Measurements from ENCODE around the gene GALM. TPM values are rescaled to one million over a fixed set of nuclear protein-coding genes. Genes with fewer than 3 reads are reported as not detected.
"Not testable (repeated sequence)": the region's sequence is repeated elsewhere in the genome, so short reads cannot be mapped to it uniquely, and the experiment has no call there.

The GALM gene
- total RNA-seq, 2 donors from 2014 or later = 16.1 to 45.0 TPM

DNA sequence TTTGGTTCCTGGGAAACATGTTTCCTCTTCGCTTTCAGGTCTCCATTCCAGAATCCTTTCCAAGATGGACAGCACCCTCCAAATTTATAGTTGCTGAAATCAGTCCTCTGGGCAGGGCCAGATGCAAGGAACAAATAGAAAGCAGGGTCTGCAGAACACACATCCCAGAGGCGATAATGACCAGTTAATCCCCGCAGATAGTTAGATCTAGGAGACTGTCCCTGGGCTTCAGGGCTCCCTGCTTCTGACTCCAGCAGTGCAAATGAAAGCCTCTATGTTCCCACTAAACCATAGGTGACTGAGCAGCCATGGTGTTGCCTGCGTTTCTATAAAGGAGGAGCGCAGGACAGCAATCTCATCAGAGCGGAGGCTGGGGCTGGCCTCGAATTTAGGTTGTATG, 46.5 kb downstream of the GALM start:
- Mint-ChIP-seq H3K9me3 (peaks cover 0 to 5% of the 10 kb centered on the region in 2 donors), H3K27ac (no peak overlapping the region), H3K36me3 (peaks cover 11 to 34% of the 10 kb centered on the region in 2 donors)
- DNase-seq (ENCODE audit: low spot score in 2 of 2) = peak in 1 of 2 donors; percentile 35
- ATAC-seq = no peak

DNA sequence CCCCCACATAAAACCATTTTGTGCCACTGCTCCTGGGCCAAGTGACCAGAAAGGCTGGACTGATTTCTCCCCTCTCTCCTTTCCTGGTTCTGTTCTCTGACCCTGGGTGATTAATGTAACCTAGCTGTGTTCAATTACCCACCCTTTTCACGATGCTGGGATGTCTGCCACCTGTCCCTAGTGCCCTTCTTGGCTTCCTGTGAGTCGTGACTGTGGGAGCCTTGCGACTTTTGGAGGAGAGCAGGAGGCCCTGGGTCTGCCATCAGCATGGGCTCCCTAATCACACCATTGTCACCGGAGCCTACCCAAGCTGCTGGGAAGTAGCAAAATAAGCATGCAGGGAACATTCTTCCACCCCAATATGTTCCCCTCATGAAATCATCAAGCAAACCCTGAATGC, 47.0 kb downstream of the GALM start:
- peak in 1 of 2 donors; percentile 26 for DNase-seq (ENCODE audit: low spot score in 2 of 2)
- peak overlapping the region in 1 of 2 donors; percentile 11 for H3K27ac Mint-ChIP-seq
- H3K9me3 Mint-ChIP-seq = peaks cover 0 to 5% of the 10 kb centered on the region in 2 donors
- no peak for ATAC-seq
- H3K36me3 Mint-ChIP-seq = peaks cover 11 to 33% of the 10 kb centered on the region in 2 donors

DNA sequence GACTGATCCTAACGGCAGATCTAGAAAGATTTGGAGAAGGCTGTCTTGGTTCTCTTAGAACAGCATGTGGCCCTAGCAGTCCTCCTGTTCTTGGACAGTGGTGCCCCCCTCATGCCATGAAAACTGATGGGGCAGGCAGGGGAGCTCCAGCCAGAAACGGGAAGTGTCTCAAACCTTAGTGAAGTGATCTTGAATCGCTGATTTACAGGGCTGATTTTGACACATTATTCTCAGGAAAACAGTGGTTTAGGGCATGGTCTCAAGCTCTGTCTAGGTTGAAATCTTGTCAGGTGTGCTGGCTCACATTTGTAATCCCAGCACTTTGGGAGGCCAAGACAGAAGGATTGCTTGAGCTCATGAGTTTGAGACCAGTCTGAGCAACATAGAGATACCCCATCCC, 47.4 kb downstream of the GALM start:
- peak overlapping the region in 1 of 2 donors; percentile 11 for H3K27ac Mint-ChIP-seq
- H3K36me3 Mint-ChIP-seq = peaks cover 11 to 35% of the 10 kb centered on the region in 2 donors
- no peak for ATAC-seq
- peaks cover 0 to 5% of the 10 kb centered on the region in 2 donors for H3K9me3 Mint-ChIP-seq
- peak in 1 of 2 donors; percentile 33 for DNase-seq (ENCODE audit: low spot score in 2 of 2)

DNA sequence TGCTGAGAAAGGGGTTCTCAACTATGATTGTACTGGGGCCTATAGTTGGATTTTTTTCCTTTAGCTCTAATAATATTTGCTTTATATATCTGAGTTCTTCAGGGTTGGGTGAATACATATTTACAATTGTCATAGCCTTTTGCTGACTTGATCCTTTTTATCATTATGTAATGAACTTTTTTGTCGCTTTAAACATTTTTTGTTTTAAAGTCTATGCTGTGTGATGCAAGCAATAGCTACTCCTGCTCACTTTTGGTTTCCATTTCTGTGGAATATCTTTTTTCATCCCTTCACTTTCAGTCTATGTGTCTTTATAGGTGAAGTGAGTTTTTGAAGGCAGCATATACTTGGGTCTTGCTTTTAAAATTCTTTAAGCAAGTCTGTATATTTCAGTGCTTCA, 49.0 kb downstream of the GALM start:
- ATAC-seq = peak in 1 of 2 donors; percentile 40
- not testable (repeated sequence) for H3K9me3 Mint-ChIP-seq; DNase-seq (ENCODE audit: low spot score in 2 of 2)
- Mint-ChIP-seq H3K27ac (peak overlapping the region in 1 of 2 donors; percentile 44), H3K36me3 (peaks cover 11 to 42% of the 10 kb centered on the region in 2 donors)

DNA sequence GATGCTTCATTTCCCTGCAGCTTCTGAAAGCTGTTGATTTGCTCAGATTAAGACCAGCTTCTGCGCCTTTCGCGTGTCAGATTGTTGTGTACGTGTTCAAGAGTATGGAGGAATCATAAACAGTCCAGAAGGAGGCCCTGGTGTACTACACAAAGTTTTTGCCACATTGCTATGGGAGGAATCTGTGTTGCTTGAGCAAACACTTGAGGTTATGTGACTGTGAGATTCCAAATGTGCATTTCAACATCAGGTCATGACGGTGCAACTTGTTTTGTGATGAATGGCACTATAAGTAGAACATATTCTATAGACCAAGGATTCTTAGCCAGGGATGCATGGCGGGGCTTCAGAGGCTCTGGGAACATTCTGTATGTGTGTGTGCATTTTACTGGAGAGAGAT, 50.3 kb downstream of the GALM start:
- H3K9me3 Mint-ChIP-seq = peaks cover 7 to 8% of the 10 kb centered on the region in 2 donors
- DNase-seq (ENCODE audit: low spot score in 2 of 2) = no peak
- ATAC-seq = no peak
- H3K27ac Mint-ChIP-seq = peak overlapping the region in 1 of 2 donors; percentile 48
- H3K36me3 Mint-ChIP-seq = peaks cover 18 to 47% of the 10 kb centered on the region in 2 donors

DNA sequence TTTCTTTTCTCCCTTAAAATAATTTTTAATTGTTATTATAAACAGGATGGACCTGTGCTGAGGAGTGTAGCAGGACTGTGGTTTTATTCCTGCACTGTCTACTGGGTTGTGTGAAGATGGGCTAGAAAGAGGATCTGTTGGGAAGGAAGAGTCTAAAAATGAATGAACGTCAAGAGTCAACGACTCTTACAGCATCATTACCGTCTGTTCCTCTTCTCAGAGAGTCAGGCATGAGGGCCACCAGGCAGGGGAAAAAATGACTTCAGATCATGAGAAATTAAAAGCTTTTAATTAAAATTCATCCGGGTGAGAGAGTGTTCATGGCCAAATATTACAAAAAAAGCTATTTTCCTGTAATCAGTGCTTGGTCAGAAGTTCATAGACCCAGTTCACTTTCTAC, 52.7 kb downstream of the GALM start:
- DNase-seq (ENCODE audit: low spot score in 2 of 2) = no peak
- no peak overlapping the region for H3K27ac Mint-ChIP-seq
- H3K9me3 Mint-ChIP-seq = peaks cover 3 to 7% of the 10 kb centered on the region in 2 donors
- ATAC-seq = no peak
- peaks cover 7 to 40% of the 10 kb centered on the region in 2 donors for H3K36me3 Mint-ChIP-seq

DNA sequence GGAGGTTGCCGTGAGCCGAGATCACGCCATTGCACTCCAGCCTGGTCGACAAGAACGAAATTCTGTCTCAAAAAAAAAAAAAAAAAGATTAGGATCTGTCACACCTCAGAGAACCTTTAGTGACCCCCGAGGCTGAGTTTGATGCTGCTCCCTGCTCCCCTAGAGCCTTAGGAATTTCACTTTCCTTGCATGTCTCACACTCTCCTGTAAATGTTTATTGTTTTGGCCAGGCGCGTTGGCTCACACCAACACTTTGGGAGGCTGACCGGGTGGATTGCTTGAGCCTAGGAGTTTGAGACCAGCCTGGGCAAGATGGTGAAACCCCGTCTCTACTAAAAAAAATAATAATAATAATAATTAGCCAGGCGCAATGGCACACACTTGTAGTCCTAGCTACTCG, 53.8 kb downstream of the GALM start:
- H3K9me3 Mint-ChIP-seq = peaks cover 3 to 7% of the 10 kb centered on the region in 2 donors
- DNase-seq (ENCODE audit: low spot score in 2 of 2) (peak in 1 of 2 donors; percentile 23), ATAC-seq (no peak)
- no peak overlapping the region for H3K27ac Mint-ChIP-seq
- H3K36me3 Mint-ChIP-seq = peaks cover 7 to 35% of the 10 kb centered on the region in 2 donors

DNA sequence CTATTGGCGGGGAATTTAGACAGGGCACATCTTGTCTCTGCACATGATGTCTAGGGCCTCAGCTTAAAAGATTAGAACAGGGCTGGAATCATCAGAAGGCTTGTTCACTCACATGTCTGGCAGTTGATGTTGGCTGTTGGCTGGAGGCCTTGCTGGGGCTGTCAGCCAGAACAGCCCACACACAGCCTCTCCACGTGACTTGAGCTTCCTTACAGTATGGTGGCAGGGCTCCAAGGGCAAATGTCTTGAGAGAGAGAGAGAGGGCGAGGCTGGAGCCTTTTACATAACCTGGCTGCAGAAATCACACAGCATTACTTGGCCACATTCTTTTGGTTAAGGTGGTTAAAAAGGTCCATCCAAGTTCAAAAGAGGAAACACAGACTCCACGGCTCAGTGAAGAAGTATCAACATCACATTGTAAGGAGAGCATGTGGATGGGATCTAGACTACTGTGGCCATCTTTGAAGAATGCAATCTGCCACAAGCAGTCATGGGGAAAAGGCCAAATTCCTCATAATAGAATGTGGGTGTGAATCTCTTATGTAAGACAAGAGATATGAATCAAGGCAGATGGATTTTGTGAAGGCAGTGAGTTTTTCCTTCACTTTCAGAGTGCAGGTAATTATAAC, 54.8 kb downstream of the GALM start:
- peaks cover 7 to 27% of the 10 kb centered on the region in 2 donors for H3K36me3 Mint-ChIP-seq
- ATAC-seq = no peak

DNA sequence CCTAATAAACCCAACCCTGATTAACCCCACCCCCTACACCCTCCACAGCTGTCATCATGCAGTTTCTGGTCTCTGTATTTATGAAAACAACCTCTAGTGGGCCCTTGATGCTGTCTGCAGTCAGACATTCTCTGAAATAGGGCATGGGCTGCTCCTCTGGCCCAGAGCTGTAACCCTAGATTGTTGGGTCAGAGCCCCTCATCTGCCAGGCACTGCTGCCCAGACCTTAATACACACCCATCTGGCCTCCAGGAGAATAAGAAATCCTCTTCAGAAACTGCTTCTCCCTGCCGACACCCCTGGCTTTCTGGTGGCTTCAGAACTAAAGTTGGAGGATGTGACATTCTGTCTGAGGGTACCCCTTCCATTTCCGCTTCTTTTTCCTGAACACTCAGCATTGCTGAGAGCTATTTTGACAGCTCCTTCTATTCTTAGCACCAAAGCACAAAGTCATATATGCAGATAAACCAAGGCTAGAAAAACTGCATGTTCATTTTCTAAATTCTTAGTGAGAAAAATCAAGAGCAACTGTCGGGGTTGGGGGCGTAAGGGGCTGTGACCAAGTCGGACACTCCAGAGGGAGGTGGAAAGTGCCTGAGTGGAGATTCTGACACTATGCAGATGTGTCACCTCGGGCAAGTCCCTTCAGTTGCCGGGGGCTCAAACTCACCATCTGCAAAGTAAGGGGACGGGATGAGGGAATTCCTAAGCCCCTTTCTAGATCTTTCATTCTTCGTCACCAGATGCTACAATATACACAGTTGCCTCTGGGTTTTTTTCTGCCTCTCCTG, 56.6 kb downstream of the GALM start:
- peak overlapping the region; percentile 58 to 84 for H3K27ac Mint-ChIP-seq
- peaks cover 3 to 7% of the 10 kb centered on the region in 2 donors for H3K9me3 Mint-ChIP-seq
- DNase-seq (ENCODE audit: low spot score in 2 of 2) = peak in 1 of 2 donors; percentile 74
- peaks cover 7 to 19% of the 10 kb centered on the region in 2 donors for H3K36me3 Mint-ChIP-seq
- peak; percentile 81 to 94 for ATAC-seq

More for the DNA sequence above, 54.8 kb downstream of the GALM start:
- H3K9me3 Mint-ChIP-seq = peaks cover 3 to 7% of the 10 kb centered on the region in 2 donors
- peak in 1 of 2 donors; percentile 38 for DNase-seq (ENCODE audit: low spot score in 2 of 2)
- peak overlapping the region in 1 of 2 donors; percentile 29 for H3K27ac Mint-ChIP-seq

DNA sequence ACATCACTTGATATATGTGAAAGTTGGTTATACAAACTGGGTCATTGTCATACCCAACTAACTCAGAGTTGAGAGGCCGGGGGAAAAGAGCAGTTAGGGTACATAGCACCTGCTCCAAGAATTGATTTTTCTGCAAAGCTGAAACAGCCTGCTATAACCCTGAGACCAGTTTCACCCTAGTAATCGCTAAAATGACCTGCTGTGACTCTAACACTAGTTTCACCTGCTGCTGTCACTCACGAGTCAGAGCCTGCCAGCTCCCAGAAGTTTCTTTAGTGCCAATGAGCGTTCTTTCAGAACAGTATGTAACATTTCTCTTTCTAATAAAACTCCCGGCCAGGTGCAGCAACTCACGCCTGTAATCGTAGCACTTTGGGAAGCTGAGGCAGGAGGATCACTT, 57.3 kb downstream of the GALM start:
- DNase-seq (ENCODE audit: low spot score in 2 of 2) (peak in 1 of 2 donors; percentile 55), ATAC-seq (peak; percentile 64 to 65)
- Mint-ChIP-seq H3K36me3 (peaks cover 7 to 19% of the 10 kb centered on the region in 2 donors), H3K27ac (peak overlapping the region; percentile 58 to 84), H3K9me3 (peaks cover 3 to 7% of the 10 kb centered on the region in 2 donors)

DNA sequence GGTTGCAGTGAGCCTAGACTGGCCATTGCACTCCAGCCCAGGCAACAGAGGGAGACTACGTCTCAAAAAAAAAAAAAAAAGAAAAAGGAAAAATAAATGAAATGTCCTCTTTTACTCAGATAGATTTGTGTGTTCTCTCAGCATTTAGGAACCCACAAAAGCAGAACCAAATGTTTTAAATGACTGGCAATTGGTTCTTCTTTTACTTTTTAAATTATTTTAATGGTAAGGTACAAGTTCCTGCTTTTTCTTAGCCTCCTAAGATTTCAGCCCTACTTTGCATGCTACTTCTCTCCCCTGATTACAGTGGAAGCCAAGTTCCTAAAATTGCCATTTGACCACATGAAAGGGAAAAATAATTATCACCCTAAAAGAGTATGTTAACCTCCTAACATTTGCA, 61.7 kb downstream of the GALM start:
- Mint-ChIP-seq H3K9me3 (no peaks in the 10 kb centered on the region), H3K36me3 (no peaks in the 10 kb centered on the region), H3K27ac (no peak overlapping the region)
- DNase-seq (ENCODE audit: low spot score in 2 of 2) (no peak), ATAC-seq (no peak)

DNA sequence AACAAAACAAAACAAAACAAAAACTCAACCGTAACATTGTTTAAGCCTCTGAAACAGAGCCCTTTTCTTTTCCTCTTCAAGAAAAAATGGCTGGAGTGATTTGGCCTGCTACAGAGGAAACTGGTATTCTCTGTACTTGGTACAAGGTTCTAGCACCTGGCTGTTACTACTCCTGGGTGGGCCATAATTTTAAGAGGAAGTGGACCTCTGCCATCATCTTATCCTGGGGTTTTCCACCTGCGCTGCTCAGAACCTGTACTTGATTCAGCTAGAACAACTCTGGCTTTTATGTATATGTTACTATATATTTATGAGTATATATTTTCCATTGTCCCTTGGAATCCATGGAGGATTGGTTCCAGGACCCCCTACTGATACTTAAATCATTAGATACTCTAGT, 62.8 kb downstream of the GALM start:
- no peak overlapping the region for H3K27ac Mint-ChIP-seq
- H3K36me3 Mint-ChIP-seq = no peaks in the 10 kb centered on the region

DNA sequence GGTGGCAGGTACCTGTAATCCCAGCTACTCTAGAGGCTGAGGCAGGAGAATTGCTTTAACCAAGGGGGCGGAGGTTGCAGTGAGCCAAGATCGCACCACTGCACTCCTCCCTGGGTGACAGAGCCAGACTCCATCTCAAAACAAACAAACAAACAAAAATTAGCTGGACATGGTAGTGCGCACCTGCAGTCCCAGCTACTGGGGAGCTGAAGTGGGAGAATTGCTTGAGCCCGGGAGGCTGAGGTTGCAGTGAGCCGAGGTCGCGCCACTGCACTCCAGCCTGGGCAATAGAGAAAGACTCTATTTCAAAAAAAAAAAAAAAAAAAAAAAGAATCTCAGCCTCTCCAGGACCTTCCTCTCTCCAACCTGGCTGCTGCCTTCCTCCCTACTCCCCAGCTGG, 65.2 kb downstream of the GALM start:
- no peaks in the 10 kb centered on the region for H3K9me3 Mint-ChIP-seq
- no peaks in the 10 kb centered on the region for H3K36me3 Mint-ChIP-seq
- no peak for ATAC-seq
- peak overlapping the region in 1 of 2 donors; percentile 7 for H3K27ac Mint-ChIP-seq
- DNase-seq (ENCODE audit: low spot score in 2 of 2) = peak in 1 of 2 donors; percentile 26

More for the DNA sequence above, 62.8 kb downstream of the GALM start:
- H3K9me3 Mint-ChIP-seq = no peaks in the 10 kb centered on the region
- DNase-seq (ENCODE audit: low spot score in 2 of 2) = no peak
- ATAC-seq = no peak

DNA sequence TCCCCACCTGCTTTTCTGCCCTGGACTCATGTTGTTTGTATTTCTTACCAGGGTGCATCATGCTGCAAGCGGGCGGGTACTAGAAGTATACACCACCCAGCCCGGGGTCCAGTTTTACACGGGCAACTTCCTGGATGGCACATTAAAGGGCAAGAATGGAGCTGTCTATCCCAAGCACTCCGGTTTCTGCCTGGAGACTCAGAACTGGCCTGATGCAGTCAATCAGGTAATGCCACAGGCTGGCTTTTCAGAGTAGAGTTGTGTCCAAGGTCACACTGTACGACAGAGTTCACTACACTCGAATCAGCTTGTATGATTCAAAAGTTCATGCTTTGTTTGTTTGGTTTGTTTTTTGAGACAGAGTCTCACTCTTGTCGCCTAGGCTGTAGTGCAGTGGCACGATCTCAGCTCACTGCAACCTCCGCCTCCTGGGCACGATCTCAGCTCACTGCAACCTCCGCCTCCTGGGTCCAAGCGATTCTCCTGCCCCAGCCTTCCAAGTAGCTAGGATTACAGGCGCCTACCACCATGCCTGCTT, 65.8 kb downstream of the GALM start:
- H3K27ac Mint-ChIP-seq = peak overlapping the region in 1 of 2 donors; percentile 60
- H3K9me3 Mint-ChIP-seq = no peaks in the 10 kb centered on the region
- ATAC-seq (no peak), DNase-seq (ENCODE audit: low spot score in 2 of 2) (peak in 1 of 2 donors; percentile 21)
- no peaks in the 10 kb centered on the region for H3K36me3 Mint-ChIP-seq

DNA sequence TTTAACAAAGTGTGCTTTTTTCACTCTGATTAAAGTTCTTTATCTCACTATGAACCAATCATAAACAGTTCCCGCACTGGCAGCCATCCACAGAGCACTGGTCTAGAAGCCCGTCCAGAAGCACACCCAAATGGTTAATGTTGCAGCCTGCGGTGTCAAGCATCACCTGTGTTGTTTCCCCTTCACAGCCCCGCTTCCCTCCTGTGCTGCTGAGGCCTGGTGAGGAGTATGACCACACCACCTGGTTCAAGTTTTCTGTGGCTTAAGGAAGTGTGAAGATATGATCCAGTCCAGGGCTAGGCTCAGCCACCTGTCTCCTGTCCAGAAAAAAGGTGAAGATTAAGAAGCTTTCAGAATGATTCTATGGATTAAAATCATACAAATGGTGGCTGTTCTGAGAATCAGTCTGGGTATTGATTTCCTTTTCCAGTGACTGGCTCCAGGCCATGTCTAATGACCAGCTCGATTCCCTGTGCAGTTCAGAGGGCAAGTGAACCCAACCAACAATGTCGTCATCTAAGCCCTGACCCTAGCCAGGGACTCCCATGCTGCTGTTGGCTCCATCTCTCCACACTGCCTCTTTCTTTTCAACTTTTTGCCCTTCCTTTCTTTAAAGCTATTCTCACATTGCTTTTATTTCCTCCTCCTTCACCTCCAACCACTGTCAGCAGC, 67.5 kb downstream of the GALM start:
- no peaks in the 10 kb centered on the region for H3K9me3 Mint-ChIP-seq
- H3K36me3 Mint-ChIP-seq = peaks cover under 1 to 8% of the 10 kb centered on the region in 2 donors
- DNase-seq (ENCODE audit: low spot score in 2 of 2) (peak in 1 of 2 donors; percentile 35), ATAC-seq (peak in 1 of 2 donors; percentile 8)
- peak overlapping the region in 1 of 2 donors; percentile 39 for H3K27ac Mint-ChIP-seq

DNA sequence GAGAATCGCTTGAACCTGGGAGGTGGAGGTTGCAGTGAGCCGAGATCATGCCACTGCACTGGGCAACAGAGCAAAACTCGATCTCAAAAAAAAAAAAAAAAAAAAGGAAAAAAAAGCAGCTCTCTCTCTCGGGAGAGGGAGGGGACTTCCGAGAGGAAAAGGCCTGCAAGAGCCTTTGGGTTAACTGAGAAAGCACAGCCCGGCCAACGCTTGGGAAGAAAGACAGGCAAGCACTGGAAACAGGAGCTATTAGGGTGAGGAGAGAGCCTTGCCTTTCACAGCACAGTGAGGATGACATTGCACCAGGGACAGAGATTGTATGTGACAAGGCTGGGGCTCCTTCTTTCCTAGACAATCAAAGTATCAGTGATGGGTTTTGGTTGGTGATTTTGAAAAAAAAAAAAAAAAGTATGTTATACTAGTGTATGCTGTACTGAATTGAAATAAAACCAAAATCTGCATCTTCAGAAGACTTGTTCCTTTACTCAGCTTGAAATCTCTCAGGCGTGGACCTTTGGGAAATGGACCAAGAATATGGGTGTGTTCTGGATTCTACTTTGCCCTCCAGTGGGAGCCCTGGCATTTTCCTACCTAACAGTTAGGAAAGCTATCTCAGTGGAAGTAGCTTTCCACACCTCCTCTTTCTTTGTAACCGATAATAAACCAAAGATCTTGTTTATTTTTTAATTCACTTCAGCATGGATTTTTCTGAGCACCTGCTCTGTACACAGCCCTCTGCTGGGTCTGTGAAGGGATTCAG, 68.6 kb downstream of the GALM start:
- Mint-ChIP-seq H3K36me3 (peaks cover 11 to 18% of the 10 kb centered on the region in 2 donors), H3K9me3 (no peaks in the 10 kb centered on the region), H3K27ac (peak overlapping the region in 1 of 2 donors; percentile 70)
- DNase-seq (ENCODE audit: low spot score in 2 of 2) = peak in 1 of 2 donors; percentile 35
- ATAC-seq = peak in 1 of 2 donors; percentile 8
